ENCODE data around the gene NRP1.
A peak's percentile ranks its signal among the peaks of the same experiment; 100 is the strongest.
"Not testable (repeated sequence)": the region's sequence is repeated elsewhere in the genome, so short reads cannot be mapped to it uniquely, and the experiment has no call there.

The NRP1 gene

GRCh38 chr10:33153968-33154327 lies 180.5 kb downstream of the NRP1 start:
- DNase-seq = no peak

- DNase-seq = no peak
Measured at GRCh38 chr10:33153251-33153967, 181.1 kb downstream of the NRP1 start.

GRCh38 chr10:33152750-33153149 lies 181.7 kb downstream of the NRP1 start:
- no peak for DNase-seq

DNA sequence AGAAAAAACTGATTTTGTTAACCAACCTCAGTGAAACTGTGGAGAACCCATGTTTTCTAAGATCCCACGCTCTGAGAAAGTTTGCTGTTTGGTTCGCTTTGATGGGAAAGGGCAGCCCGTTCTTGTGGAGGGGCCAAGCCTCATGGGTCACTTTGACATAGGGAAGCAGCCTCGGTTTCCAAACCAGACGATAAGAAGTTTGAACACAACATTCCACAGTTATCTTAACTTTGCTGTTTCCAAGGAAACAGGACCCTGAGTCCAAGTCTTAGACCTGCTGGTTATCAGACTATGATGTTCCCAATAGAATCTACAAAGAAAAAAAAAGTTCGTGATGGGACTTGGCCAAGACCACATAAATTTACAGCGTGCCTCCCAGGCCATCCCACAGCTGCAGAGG lies 182.3 kb downstream of the NRP1 start:
- no peak for DNase-seq

DNA sequence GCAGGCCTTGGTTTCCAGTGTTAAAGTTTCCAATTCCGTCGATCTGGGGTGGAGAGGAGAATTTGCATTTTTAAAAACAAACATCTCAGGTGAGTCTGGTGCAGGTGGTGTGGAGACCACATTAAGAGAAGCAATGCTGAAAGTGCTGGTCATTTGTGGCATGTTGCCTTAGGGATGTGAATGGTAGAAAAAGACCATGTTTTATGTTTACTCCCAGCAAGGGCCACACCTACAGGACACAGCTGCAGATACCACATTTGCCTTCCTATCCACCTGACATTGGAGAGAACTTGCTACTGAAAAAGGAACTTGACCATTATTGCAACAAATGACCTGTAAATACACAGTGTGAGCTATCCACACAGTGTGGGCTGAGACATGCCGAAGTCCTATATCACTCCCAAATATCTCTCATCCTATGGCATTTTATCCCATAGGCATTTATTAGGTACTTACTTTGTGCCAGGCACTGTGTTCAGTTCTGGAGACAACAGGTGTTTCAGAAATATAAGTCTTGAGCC lies 183.1 kb downstream of the NRP1 start:
- DNase-seq = no peak

- DNase-seq = no peak
Measured at GRCh38 chr10:33150889-33151288, 183.6 kb downstream of the NRP1 start.

GRCh38 chr10:33150146-33150545 lies 184.3 kb downstream of the NRP1 start:
- DNase-seq = no peak

DNA sequence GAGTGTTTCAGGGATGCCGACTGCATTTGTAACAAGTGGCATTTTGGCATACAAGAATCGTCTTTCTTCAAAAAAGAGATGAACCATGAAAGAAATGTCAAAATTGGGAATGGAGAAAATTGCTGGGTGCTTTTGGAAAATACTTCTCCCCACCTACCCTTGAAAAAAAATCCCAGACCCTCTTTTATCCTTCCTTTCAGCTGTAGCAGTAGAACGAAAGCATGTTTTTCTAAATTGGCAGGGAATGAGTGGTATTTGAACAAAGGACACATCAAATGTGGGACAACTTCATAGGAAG lies 187.5 kb downstream of the NRP1 start:
- no peak for DNase-seq

- peak in 9 of 56 donors; percentile 2 to 25 (median 14) for DNase-seq
Measured at GRCh38 chr10:33146189-33147012, 188.1 kb downstream of the NRP1 start.

- peak in 11 of 56 donors; percentile 4 to 45 (median 11) for DNase-seq
Measured at GRCh38 chr10:33145451-33146188, 188.8 kb downstream of the NRP1 start.

- DNase-seq = peak in 19 of 56 donors; percentile 2 to 69 (median 33)
Measured at GRCh38 chr10:33143160-33143728, 191.2 kb downstream of the NRP1 start.

DNA sequence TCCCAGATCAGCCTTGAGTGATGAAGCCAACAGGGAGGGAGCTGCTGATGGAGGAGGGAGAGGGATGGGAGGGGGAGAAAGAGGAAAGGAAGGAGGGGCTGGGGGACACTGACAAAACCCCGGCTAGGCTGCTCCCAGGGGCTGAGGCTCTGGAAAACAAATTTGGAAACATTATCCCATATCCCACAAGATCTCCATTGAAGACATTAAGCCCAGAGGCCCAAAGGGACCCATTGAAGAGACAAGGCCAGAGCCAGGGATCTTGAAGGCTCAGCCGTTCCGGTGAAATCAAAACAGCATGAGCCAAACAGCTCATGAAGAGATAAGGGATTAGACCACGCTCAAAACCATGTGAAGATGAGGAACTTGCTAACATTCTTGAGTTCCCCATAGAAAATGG lies 192.2 kb downstream of the NRP1 start:
- no peak for DNase-seq

DNA sequence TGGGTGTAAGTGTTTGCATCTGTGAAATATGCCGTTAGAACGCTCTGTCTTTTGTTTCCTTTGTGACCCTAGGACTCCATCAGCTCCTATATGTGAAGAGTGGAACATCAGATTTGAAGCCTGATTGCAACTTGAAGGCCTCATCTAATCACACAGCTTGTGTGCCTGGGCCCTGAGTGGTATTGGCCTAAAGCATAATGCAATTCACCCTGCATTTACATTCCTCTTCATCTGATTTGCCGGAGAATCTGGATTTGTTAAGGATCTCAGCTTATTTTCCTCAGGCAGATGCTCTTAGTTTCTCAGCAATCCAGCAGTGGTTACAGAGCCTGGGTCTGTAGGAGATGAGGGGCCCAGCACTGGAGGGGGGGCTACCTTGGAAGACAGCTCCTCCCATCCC lies 193.2 kb downstream of the NRP1 start:
- DNase-seq = no peak

DNA sequence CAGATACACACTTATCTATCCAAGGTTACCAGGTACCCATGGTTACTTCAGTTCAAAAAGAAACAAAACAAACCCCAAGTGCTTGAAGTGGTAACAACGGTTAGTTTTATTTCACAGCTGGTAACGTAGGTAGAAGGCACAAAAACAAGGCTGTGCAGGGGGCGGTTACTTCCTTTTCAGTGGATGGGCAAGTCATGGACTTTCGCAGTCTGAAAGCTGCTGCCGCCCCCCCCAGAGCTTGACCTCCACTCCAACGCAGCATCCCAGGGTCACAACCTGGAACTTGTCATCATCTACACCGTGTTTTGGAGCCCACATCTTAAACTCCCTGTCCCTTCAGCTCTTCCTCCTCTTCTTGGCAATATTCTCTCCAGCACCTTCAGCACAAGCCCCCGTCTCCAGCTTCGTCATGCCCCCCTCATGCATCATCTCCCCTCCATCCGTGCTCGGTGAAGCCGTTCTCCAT lies 195.3 kb downstream of the NRP1 start:
- DNase-seq = no peak

GRCh38 chr10:33138686-33139085 lies 195.8 kb downstream of the NRP1 start:
- DNase-seq = not testable (repeated sequence)

DNA sequence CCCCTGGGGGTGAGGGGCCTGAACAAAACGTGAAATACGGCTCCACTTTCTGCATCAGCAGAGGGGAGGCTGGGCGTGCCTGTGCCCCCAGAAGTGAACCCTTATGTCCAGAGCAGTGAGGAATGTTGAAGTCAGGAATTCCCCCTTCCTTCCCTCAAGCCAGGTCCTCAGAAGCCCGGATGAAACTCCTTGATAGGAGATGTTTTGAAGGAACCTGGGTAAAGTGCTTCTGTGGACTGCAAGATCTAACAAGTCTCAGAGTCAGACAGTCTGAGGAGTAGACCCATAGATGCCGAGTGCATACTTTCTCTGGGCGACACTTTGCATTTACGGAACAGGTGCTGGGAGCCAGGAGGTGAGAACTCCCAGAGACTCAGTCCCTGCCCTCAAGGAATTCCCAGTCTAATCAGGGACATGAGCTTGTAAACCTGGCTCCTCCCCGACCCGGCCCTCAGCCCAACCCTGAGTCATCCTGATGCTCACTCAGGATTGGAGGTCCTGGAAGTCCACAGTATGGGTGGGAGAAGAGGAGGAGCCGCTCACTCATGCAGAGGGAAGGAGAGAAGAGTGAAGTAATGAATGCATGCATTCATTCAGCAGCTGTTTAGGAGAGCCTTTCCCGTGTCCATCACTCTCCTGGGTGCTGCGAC lies 197.0 kb downstream of the NRP1 start:
- DNase-seq = no peak

GRCh38 chr10:33136781-33137180 lies 197.7 kb downstream of the NRP1 start:
- DNase-seq = peak in 2 of 56 donors; percentile 4 to 40

DNA sequence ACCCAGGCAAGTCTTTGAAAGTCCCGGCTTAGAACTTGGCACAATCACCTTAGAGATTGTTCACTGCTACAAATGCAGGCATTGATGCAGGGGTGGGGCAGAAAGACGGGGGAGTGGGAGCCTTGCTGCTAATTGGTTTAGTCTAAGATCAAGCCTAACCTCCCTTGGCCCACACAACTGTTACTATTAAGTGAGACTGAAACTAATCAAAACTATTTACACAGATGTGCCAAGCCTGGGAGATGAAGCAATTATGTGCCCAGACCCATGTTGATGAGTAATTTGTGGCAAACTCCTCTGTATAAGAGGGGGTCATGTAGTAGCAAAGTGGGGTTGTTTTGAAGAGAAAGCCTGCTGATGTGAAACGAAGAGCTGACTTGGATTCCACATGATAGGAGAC lies 198.2 kb downstream of the NRP1 start:
- DNase-seq = peak in 3 of 56 donors; percentile 4 to 8 (median 6)

GRCh38 chr10:33134011-33134751 lies 200.3 kb downstream of the NRP1 start:
- DNase-seq = peak in 24 of 56 donors; percentile 4 to 71 (median 30)

GRCh38 chr10:33133557-33133956 lies 200.9 kb downstream of the NRP1 start:
- no peak for DNase-seq
